NCI-H345 (cell line): ENCODE data around the gene ABCF2.

Experiments used
- DNase-seq: peaks from one replicate; lab custom pipeline; 2025; lab: John Stamatoyannopoulos, UW

Gene ABCF2

DNA sequence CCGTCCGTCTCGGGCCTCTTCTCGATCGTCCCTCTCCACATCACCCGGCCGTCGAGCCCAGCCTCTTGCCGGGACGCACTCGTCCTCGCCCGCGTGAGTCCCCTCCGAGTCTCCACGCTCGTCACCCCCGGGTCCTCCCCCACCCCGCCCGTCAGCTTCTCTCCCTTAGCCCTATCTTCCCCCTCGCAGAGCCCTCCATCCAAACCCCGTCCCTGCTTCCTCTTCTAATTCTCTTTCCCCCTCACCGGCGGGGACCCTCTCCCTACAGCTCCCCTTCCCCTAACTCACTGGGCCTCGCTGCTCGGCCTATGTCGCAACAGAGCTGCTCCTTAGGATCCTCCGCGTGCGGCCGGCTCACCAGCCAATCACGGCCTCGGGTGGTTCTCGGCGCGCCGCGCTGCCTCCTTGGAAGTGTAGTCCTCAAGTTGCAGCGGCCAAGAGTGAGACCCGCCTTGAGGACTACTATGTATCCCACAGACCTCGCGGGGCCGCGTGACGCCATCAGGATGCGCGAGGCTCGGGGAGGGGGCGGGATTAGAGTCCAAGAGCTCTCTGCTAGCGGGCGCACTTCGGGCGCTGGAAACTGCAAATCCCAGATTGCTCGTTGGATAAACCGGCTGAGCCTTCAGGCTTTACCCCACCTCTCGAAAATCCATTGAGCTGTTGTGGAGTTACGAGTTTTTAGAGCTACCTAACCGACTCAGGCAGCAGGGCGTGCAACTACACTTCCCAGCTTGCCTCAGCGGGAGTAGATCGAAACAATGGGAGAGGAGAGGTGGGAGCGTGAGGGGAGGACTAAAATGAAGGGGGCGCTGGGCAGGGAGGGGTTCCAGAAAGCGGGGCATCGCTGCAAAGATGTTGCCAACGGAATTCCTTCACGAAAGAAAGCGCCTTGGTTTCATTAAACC lies at the start of gene ABCF2:
Gene ABCF2 (minus strand): TSS at position 331 of the 908 bp plus-strand sequence. CDS start 747 bp downstream, outside the sequence.
- peak; percentile 98 for DNase-seq

DNA sequence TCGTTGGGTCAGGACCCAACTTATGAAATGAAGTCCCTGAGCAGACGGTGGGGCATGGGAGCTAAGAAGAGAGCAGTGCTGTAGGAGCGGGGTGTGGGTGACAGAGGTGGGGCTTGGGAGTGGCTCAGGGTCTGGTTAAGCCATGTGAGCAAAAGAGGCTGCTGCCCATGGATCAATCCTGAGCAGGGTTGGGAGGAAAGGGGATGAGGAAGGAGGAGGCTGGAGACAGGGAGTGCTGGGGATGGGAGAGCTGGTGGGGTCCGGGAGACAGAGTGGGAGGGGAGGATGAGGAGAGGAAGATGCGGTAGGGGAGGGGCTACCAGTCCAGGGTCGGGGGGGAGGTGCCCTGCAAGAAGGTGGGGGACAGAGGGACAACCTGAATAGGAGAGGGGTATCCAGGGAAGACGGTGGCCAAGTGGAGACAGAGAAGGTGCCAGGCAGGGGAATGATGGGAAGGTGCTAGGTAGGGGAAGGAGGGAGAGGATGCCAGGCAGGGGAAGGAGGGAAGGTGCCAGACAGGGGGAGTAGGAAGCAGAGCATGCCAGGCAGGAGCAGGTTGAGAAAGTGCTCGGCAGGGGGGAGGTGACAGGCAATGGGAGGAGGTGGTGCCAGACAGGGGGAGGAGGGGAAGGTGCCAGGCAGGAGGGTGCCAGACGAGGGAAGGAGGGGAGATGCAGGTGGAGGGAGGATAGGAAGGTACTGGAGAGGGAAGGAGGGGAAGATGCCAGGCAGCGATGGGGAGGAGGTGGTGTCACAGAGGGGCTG lies 49.0 kb upstream of the ABCF2 start:
- peak; percentile 39 for DNase-seq

DNA sequence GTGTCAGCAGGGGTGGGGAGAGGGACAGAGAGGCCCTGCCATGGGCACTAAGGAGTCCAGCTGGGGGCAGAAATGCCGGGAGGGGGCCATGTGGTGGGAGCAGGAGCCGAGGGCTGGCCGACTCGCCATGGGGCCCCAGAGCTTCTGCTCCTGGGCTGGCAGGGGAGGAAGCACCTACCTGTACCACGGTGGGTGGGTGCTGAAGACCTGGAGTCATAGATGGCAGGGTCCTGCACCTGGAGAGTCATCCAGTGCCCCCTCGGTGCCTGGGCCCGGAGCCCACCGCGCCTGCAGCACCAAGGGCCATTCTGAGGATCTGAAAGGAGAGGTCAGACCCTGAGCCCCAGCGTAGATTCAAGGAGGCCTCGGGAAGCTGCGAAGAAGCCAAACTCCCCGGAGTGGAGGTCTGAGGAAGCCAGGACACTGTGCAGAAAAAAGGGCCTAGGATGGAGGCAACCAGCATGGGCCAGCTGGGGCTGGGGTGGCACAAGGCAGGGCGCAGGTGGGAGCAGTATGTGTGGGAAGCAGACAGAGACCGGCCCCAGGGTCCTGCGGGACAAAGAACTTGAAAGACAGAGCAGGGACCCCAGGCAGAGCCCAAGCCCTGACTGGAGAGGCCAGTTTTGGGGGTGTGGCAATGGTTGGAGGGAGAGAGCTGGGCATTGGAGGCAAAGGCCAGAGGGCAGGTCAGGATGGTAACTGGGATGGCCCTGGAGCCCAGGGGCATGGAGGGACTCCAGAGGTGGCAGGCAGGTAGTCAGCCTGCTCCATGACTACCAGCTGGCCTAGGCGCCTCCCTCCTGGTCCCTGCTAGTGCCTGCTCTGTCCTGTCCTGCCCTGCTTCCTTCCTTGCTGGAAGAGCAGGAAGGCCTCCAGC lies 48.2 kb upstream of the ABCF2 start:
- DNase-seq, result no peak

DNA sequence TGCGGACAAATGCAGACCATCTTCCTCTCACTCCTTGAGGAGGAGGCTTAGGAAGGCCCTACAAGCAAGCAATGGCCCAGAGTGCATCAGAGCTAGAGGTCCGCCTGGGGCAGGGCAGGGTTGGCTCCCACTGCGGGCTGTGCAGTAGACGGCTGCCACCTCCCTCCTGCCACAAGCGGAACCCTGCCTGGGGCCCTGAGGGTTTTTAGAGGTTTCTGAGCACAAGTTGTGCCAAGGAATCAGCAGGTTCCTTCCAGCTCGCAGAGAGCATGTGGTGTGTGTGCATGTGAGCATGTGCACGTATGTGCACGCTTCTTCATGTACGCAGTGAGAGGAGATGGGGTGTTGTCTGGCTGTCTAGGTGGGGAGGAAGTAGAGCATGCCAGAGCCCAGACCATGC lies 47.4 kb upstream of the ABCF2 start:
- DNase-seq, result no peak

DNA sequence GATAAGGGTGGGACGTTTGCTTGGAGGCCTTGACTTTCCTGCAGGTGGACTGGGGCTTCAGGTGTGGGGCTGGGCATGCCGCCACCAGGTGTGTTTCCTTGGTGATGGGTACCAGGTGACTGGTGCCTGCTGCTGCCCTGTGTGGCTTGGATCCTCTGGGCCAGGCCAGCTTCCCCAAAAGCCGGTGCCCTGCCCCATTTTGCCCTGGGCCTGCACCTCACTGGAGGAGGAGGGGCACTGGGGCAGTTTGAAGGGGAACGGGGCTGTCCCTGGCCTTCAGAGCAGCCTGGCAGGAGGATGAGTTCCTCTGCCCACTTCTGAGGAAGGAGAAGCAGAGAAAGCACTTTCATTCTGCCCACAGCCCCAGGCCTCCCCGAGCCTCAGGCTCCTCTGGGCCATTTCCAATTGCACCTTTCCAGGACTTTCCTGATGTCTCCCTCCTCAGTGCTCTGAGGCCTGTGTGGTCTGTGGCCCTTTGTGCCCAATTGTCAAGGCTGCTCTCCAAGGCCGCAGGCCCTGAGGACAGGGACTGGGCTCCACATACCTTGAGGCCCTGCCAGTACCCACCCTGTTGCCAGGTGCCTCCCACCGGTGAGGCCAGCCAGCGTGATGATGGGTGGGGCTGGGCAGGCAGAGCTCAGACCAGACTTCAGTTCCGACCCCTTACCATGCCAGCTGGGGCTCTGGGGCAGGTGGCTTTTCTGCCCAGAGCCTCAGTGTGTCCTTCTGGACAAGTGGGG lies 46.8 kb upstream of the ABCF2 start:
- no peak for DNase-seq

DNA sequence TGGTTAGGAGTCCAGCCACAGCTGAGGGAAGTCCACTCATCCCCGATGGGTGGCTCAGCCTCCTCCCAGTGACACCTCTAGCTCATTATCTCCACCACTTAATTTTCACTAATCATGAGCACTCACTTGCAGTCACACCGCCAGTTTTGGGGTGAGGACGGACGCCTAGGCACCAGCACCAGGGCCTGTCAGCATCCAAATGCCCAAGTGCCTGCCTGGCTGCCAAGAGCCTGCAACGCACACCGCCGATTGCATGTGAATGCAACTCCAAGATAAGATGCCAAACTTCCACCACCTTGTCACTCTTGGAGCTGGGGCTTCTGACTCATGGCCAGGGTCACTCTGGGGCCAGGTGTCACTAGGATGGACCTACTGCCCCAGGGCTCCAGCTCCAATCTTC lies 45.9 kb upstream of the ABCF2 start:
- DNase-seq, result no peak

DNA sequence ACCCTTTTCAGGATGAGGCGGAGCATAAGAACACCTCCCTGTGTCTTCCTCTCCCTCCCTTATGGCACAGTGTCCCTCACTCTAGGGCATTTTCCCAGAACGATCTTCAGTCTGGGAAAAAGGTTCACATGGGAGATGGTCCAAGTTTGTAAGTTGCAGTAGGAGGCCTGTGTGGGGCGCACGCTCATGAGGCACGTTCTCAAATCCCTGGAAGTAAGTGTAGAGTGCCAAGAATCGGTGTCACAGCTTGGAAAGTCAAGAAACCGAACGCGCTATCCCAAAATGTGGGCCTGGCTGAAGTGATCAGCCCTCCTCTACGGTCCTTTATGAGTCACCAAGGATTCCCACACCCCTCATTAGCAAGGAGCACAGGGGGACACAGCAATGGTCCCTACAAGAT lies 45.4 kb upstream of the ABCF2 start:
- no peak for DNase-seq

DNA sequence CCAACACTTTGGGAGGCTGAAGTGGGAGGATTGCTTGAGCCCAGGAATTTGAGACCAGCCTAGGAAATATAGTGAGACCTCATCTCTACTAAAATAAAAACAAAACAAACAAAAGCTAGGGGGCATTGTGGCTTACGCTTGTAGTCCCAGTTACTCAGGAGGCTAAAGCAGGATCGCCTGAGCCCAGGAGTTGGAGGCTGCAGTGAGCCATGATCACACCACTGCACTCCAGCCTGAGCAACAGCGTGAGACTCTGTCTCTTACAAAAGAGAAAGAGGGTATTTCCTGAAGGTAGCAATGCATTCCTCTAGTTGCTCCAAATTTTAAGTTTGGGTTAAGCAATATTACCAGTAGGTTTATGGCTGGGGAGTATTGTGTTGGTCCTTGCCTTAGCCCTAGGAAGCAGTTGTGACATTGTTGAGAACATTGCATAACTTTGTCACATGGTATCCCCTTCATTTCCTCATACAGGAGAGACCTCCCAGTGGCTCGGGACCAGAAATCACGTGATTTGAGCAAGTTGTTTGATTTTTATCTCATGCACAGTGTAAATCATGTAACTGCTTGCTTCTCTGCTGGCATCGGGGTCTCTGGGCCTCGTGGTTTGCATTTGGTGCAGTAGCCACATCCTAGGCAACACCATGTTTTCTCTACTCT lies 44.8 kb upstream of the ABCF2 start:
- no peak for DNase-seq

DNA sequence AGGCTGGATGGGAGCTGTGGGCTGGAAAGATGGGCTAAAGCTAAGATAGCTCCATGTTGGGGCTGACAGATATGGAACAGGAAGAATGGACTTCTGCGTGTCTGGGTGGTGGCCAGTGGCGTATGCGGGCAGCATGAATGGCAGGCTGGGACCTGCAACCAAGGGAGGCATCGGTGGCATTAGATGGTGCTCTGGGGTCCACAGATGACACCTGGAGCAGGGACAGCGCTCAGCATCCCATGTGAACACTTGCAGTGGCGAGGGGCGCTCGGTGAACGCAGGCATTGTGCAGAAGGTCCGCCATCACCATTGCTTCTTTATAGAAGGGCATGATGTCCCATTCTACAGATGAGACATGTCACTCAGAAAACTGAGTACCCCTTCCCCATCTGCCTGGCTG lies 42.5 kb upstream of the ABCF2 start:
- no peak for DNase-seq

DNA sequence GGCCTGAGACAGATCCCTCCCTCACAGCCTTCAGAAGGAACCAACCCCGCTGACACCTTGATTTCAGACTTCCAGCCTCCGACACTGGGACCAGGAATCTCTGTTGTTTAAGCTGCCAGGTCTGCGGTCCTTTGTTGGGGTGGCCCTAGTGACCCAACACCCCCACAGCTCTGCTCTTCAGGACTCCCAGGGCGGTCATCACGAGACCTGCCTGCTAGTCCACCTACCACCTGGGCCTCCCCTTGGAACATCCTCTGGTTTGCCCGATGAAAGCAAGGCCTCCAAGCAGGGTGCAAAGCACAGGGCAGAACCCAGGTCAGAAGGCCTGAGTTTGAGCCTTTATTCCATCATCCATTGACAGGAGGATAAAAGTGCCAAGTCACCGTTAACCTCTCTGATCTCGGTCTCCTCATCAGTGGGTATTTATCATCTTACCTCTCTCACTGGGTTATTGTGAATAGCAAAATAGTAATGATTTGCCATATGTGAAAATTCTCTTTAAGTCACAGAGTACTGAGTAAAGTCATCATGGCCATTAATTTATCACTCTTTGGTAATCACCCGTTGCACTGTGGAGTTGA lies 38.4 kb upstream of the ABCF2 start:
- DNase-seq, result no peak

DNA sequence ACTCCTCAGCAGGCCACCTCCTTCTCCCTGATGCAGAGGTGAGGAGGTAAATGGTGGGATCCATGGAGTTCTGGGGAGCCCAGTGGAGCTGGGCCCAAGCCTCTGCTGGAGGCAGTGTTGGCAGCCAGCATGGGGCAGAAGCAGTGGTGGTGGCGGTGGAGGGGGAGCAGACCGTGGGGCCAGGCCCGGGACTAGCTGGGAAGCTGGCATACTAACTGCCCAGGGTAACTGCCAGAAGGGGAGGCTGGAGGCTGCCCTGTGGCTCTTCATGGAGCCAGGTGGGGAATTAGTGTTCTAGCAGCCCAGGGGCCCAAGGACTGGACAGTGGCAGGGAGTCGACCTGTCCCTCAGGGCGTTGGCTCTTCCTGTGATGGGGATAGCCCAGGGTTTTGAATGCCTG lies 37.6 kb upstream of the ABCF2 start:
- DNase-seq, result no peak

DNA sequence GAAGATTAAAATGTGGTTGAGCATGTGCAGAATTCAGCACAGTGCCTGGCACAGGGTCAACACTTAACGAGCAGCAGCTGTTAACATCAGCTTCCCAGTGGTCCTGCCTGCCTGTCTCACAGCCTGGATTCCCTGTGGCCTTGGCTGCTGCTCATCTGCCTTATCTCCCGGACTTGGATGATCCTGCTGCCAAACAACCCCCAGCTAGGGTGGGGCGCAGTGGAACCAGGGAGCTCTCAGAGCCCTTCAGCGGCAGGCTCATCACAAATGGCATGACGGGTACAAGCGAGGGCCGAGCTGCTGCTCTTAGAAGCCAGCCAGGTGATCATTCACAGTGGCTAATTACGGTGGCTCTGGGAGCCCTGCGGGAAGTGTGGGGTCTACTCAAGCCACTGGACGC lies 34.5 kb upstream of the ABCF2 start:
- DNase-seq, result no peak

DNA sequence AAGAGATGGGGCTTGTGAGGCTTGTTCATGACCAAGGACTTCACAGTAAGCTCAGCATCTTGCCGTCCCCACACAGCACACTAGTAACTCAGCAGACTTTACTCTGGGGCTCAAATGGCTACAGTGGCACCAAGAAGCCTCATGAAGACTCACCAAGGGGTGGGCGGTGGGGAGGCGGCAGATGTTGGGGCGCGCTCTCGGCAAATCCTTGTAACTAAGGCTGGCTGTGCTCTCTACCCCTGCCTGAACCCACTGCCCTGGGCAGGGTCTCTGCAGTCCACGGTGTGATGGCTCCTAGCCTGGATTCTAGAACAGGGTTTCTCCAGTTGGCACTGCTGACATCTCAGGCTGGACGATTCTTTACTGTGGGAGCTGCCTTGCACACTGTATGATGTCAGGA lies 33.9 kb upstream of the ABCF2 start:
- no peak for DNase-seq

DNA sequence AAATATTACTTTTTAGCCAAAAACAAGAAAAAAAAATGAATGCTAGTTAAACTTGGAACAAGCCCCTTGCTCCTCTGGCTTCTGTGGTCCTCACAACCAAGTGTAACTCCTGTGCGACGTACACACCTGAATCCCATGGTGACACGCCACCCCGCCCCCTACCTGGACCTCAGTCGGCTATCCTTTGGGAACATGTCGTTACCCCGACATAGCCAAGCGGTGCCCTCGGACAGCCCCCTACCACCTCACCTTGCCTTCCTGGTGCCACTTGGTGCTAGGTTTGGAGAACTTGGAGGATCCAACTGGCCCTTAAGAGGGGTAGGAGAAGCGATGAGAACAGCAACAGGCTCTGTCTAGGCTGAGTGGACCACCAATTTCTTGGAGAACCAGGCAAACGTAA lies 33.5 kb upstream of the ABCF2 start:
- DNase-seq, result no peak

DNA sequence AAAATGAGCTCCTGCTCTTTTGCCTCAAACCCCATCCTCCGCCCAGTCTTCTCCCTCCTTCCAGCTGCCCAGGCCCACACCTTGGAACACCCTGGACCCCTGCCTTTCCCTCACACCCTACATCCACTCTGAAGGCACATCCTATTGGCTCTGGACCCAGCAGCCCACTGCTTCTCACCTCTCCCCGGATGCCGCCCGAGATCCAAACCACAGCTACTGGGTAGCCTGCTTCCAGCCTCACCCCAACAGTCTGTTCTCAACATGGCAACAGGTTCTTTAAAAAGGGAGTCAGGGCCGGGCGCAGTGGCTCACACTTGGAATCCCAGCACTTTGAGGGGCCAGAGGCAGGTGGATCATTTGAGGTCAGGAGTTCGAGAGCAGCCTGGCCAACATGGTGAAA lies 31.0 kb upstream of the ABCF2 start:
- DNase-seq, result no peak

DNA sequence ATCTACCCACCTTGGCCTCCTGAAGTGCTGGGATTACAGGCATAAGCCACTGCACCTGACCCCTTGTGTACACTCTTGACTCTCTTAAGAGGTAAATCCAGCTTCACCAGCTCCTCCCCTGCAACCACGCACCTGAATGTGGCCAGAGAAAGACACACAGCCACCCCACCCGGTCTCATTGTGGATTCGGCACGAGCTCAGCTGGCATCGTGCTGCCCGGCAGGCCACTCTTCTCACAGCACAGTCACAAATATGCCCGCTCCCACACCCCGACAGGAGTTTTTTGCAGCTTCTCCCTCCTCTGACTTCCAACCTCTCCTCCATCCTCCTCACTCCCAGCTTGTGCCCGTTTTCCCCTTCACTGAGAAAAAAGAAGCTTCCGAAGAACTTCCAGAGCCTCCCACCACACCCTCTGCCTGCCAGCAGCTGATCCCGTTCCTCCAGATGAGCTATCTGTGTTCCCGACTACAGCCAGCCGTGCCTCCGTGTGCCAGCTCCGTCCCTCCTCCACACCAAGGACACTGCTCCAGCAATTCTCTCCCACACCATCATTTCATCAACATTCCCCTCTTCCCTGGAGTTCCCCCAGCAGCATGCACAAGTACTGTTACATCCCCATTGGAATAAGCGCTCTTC lies 29.5 kb upstream of the ABCF2 start:
- DNase-seq, result no peak

DNA sequence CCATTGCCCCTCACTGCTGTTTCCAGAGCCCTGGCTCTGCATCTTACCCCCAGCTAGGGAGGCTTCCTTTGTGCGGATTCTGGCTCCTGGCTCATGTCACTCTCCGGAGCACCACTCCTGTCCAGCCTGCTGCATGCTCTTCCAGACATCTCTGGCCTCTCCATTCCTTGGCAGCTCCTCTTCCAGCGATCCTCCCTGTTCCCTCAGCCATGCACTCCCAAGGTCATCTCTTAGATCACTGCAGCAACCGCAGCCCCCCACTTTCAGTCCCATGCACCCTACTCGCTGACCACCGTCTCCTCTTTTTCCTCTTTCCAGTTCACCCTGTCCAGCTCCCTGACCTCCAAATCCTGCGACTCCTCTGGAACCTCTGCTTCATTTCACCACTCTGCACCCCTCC lies 28.4 kb upstream of the ABCF2 start:
- DNase-seq, result no peak

DNA sequence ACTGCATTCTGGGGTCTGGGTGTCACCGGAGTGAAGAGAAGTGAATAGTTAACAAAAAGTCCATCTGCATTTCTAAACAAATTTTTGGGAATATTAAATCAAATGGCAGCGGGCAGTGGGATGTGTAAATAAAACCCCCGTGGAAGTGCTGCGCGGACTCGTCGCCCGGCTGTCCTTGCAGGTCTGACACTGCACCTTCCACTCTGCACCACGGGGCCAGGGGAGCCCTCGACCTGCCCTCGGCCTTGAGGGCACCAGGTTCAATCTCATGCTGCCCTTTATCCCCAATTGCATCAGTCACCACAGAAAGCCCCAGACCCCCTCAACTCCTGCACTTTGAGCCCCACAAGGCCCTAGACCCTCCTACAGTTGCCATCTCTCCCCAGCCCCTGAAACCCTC lies 27.8 kb upstream of the ABCF2 start:
- no peak for DNase-seq

DNA sequence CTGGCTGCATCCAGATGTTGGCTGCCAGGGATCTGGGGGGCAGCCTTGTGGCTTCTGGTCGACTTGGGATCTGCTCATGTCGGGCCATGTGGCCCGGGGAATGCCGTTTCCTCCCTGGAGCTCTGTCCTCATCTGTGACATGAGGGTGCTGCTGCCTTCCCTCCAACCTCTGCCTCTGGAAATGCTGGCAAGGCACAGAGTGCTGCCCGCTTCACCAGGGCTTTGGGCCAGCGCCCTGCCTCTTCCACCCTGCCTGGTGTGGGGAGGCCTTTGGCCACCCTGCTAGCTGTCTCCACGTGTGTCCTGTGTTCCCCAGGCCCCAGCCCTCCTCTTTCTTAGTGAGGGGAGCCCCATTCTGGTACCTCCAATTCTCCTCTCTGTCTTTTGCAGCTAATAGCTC lies 27.3 kb upstream of the ABCF2 start:
- DNase-seq, result no peak
